Thyroid gland (tissue), 4 donors: ENCODE measurements around the gene INTS7.

Source experiments
- POLR2A ChIP-seq, 2 donors: fragments of 450-650 bp; IDR thresholded peaks; one replicate each; pipeline ENCODE4 v1.6.1; 2017; ENCODE audit warnings: antibody characterized with exemption in 2 of 2, mild to moderate bottlenecking in 2 of 2, moderate library complexity in 1 of 2
- TF ChIP-seq, protein P1 (sequence below), 6 experiments: fragments of 200-600 bp in 3 of 6; fragments of 450-650 bp in 3 of 6; sonication (generic) in 3 of 6; IDR thresholded peaks; one replicate each; pipeline ENCODE4 v1.5.1; 2016 to 2019; ENCODE audit warnings: antibody characterized with exemption in 6 of 6, mild to moderate bottlenecking in 2 of 6, inconsistent platforms in 1 of 6, moderate library complexity in 1 of 6

DNA sequence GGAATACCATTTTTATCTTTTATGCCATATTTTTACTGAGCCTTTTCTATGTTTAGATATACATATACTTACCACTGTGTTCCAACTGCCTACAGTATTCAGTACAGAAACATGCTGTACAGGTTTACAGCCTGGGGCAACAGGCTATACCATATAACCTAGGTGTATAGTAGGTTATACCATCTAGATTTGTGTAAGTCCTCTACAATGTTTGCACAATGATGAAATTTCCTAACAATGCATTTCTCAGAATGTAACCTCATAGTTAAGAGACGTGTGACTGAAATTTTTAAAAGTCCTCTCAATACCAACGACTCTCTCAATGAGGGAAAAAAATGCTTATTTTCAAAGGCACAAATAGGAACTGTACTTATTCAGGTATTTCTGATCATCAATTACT is 21.7 kb downstream of the INTS7 start:
- TF ChIP-seq, protein P1, sequence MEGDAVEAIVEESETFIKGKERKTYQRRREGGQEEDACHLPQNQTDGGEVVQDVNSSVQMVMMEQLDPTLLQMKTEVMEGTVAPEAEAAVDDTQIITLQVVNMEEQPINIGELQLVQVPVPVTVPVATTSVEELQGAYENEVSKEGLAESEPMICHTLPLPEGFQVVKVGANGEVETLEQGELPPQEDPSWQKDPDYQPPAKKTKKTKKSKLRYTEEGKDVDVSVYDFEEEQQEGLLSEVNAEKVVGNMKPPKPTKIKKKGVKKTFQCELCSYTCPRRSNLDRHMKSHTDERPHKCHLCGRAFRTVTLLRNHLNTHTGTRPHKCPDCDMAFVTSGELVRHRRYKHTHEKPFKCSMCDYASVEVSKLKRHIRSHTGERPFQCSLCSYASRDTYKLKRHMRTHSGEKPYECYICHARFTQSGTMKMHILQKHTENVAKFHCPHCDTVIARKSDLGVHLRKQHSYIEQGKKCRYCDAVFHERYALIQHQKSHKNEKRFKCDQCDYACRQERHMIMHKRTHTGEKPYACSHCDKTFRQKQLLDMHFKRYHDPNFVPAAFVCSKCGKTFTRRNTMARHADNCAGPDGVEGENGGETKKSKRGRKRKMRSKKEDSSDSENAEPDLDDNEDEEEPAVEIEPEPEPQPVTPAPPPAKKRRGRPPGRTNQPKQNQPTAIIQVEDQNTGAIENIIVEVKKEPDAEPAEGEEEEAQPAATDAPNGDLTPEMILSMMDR (IDR thresholded peaks at IDR 0.05), result no peak
- no peak for TF ChIP-seq POLR2A (IDR thresholded peaks at IDR 0.05)
